Hepatocyte (in vitro differentiated cells): ENCODE data around the gene RPS6KA2.
"Not testable (repeated sequence)": the region's sequence is repeated elsewhere in the genome, so short reads cannot be mapped to it uniquely, and the experiment has no call there.

Source experiments
- CTCF ChIP-seq: fragments of 200-600 bp; sonication (generic); IDR thresholded peaks from 2 replicates; pipeline ENCODE4 v1.5.1; 2016; ENCODE audit warnings: antibody characterized with exemption, mild to moderate bottlenecking; ENCODE audit not compliant: poor library complexity
- EZH2 ChIP-seq: fragments of 200-600 bp; sonication (generic); IDR thresholded peaks from 2 replicates; pipeline ENCODE4 v1.6.1; 2016; ENCODE audit warnings: antibody characterized with exemption, mild to moderate bottlenecking, borderline replicate concordance
- EZH2phosphoT487 ChIP-seq: fragments of 200-600 bp; sonication (generic); IDR thresholded peaks from one replicate; pipeline ENCODE4 v1.6.1; 2018; ENCODE audit warnings: antibody characterized with exemption, mild to moderate bottlenecking, low read depth, moderate library complexity; ENCODE audit not compliant: unreplicated experiment, severe bottlenecking

- peak; percentile 83 for TF ChIP-seq CTCF
- not testable (repeated sequence) for TF ChIP-seq EZH2, EZH2phosphoT487
These were observed 226.3 kb downstream of the RPS6KA2 start for GRCh38 chr6:166400649-166401250.
